ENCODE results near the gene NUP210L. TPM values are rescaled to one million over a fixed set of nuclear protein-coding genes. Genes with fewer than 3 reads are reported as not detected.

The NUP210L gene
- total RNA-seq, 4 donors from 2014 or later: 0.07 to 0.24 (median 0.10) TPM; not detected in 1

DNA sequence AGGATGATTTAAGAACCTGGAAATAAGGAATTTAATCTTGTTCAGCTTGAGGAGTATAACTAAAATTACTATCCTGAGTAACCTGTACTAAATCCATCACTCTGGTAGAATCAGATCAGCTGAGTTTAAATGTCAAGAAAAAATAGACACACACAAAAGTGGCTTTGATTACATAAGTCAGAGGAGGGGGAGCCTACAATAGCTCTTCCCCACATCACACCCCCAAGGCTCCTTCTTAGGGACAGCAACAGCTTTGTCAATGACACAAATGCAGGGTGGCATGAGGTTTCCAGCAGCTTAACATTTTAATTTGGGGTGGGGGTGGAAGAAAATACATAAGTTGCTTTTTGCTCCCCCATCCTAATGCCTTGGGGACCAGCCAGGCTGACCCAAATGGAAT lies 12.6 kb upstream of the NUP210L start:
- Histone ChIP-seq H3K4me3 (no peak overlapping the region), H3K36me3 (peaks cover 9 to 82% of the 10 kb centered on the region in 2 donors), H3K9me3 (no peaks in the 10 kb centered on the region), H3K27me3 (no peaks in the 10 kb centered on the region), H3K4me1 (peaks cover 0 to 7% of the 10 kb centered on the region in 2 donors), H3K27ac (peak overlapping the region in 2 of 4 donors; percentile 3 to 54)
- DNase-seq (no peak), ATAC-seq (no peak)
- in situ Hi-C loops (cut with MboI; ENCODE audit: low sequenced_read_pairs in 4 of 4) (no loop called here), intact Hi-C loops (cut with DNase I; ENCODE audit: low total_unique reads) (no loop called here)
- TF ChIP-seq, protein P1, sequence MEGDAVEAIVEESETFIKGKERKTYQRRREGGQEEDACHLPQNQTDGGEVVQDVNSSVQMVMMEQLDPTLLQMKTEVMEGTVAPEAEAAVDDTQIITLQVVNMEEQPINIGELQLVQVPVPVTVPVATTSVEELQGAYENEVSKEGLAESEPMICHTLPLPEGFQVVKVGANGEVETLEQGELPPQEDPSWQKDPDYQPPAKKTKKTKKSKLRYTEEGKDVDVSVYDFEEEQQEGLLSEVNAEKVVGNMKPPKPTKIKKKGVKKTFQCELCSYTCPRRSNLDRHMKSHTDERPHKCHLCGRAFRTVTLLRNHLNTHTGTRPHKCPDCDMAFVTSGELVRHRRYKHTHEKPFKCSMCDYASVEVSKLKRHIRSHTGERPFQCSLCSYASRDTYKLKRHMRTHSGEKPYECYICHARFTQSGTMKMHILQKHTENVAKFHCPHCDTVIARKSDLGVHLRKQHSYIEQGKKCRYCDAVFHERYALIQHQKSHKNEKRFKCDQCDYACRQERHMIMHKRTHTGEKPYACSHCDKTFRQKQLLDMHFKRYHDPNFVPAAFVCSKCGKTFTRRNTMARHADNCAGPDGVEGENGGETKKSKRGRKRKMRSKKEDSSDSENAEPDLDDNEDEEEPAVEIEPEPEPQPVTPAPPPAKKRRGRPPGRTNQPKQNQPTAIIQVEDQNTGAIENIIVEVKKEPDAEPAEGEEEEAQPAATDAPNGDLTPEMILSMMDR (IDR thresholded peaks at IDR 0.05 in 4 of 5, conservative IDR thresholded peaks at IDR 0.05 in 1 of 5): no peak
- TF ChIP-seq POLR2A (IDR thresholded peaks at IDR 0.05): no peak

GRCh38 chr1:154166207-154166606 lies 11.3 kb upstream of the NUP210L start:
- H3K27ac ChIP-seq: peak overlapping the region in 3 of 4 donors; percentile 43 to 54 (median 51)
- in situ Hi-C loops (cut with MboI; ENCODE audit: low sequenced_read_pairs in 4 of 4) (no loop called here), intact Hi-C loops (cut with DNase I; ENCODE audit: low total_unique reads) (no loop called here)
- no peaks in the 10 kb centered on the region for H3K27me3 ChIP-seq
- H3K4me1 ChIP-seq: peaks cover 0 to 5% of the 10 kb centered on the region in 2 donors
- no peak for TF ChIP-seq POLR2A (IDR thresholded peaks at IDR 0.05)
- TF ChIP-seq, protein P1 (IDR thresholded peaks at IDR 0.05 in 4 of 5, conservative IDR thresholded peaks at IDR 0.05 in 1 of 5): no peak
- DNase-seq (peak in 1 of 2 donors; percentile 53), ATAC-seq (peak in 1 of 2 donors; percentile 26)
- H3K36me3 ChIP-seq: peaks cover 5 to 71% of the 10 kb centered on the region in 2 donors
- no peaks in the 10 kb centered on the region for H3K9me3 ChIP-seq
- H3K4me3 ChIP-seq: no peak overlapping the region

DNA sequence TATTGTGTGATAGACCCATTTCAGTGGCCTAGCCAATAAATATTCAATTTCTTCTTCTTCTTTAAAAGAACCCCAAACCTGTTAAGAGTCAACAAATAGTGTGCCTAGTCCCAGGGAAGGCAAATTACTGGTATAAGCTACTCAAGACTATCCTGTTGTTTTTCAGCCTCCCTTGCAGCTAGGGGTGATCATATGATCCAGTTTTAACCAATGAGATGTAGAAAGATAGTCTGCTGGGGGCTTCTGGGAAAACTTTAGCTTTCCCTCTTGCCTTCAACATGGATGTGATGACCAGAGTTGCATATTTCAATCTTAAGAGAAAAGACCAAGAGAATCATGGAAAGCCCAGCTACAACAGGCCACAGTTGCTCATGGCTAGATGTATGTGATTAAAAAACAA lies 4.7 kb upstream of the NUP210L start:
- intact Hi-C loops (cut with DNase I; ENCODE audit: low total_unique reads) (no loop called here), in situ Hi-C loops (cut with MboI; ENCODE audit: low sequenced_read_pairs in 4 of 4) (no loop called here)
- TF ChIP-seq, protein P1 (IDR thresholded peaks at IDR 0.05 in 4 of 5, conservative IDR thresholded peaks at IDR 0.05 in 1 of 5): no peak
- TF ChIP-seq POLR2A (IDR thresholded peaks at IDR 0.05): no peak
- H3K9me3 ChIP-seq: no peaks in the 10 kb centered on the region
- no peaks in the 10 kb centered on the region for H3K4me1 ChIP-seq
- H3K4me3 ChIP-seq: no peak overlapping the region
- H3K27me3 ChIP-seq: no peaks in the 10 kb centered on the region
- DNase-seq: no peak
- ATAC-seq: peak in 1 of 2 donors; percentile 9
- peak overlapping the region in 2 of 4 donors; percentile 4 to 16 for H3K27ac ChIP-seq
- peaks cover 0 to 29% of the 10 kb centered on the region in 2 donors for H3K36me3 ChIP-seq

DNA sequence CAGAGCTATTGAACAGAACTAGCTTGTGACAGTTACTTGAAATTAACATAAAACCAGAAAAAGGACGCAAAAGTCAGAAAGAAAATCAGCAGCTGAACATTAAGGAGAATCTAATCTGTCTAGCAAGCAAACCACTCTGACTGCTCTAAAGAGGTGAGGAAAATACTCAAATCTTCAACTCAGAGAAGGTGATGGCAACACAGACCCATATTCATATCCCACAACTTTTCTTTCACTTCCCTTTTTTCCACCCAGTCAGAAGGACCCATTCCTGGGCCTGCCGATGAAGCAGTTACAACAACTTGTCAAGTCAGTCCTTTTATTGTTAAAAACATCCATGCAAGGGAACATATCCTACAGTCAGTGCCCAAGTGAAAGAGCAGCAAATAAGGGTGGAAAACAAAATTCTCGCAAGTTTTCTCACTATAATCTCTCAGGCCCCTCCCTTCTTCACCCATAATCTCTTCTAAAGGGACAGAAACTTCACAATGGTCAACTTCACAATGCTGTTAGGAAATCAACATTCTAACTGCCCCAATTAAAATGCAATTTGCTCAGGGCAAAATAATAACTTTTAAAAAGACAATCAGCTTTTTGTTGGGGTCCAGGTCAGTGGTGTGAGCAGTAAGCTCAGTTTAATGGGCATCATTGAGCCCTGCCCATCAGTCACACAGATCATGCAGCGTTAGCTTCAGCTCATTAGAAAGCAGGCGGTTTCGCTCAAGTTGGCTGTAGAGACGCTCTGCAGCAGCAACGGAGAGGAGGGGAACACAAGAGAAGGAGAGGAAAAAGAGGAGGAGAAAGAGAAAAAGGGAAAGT lies 3.6 kb upstream of the NUP210L start:
- ATAC-seq: no peak
- no peaks in the 10 kb centered on the region for H3K4me1 ChIP-seq

More for the DNA sequence above, 3.6 kb upstream of the NUP210L start:
- H3K4me3 ChIP-seq: no peak overlapping the region
- intact Hi-C loops (cut with DNase I; ENCODE audit: low total_unique reads) (no loop called here), in situ Hi-C loops (cut with MboI; ENCODE audit: low sequenced_read_pairs in 4 of 4) (no loop called here)
- no peaks in the 10 kb centered on the region for H3K9me3 ChIP-seq
- TF ChIP-seq POLR2A (IDR thresholded peaks at IDR 0.05): no peak
- TF ChIP-seq, protein P1 (IDR thresholded peaks at IDR 0.05 in 4 of 5, conservative IDR thresholded peaks at IDR 0.05 in 1 of 5): no peak
- no peaks in the 10 kb centered on the region for H3K27me3 ChIP-seq
- DNase-seq: no peak
- H3K36me3 ChIP-seq: peaks cover 0 to 26% of the 10 kb centered on the region in 2 donors
- peak overlapping the region in 1 of 4 donors; percentile 16 for H3K27ac ChIP-seq
